ENCODE data around the gene IMMP2L.
A peak's percentile ranks its signal among the peaks of the same experiment; 100 is the strongest.
"Not testable (repeated sequence)": the region's sequence is repeated elsewhere in the genome, so short reads cannot be mapped to it uniquely, and the experiment has no call there.

The IMMP2L gene

GRCh38 chr7:111459065-111459756 lies 103.1 kb downstream of the IMMP2L start:
- no peak for DNase-seq (ENCODE audit: low read depth)

GRCh38 chr7:111450705-111451104 lies 111.6 kb downstream of the IMMP2L start:
- DNase-seq (ENCODE audit: low read depth) = not testable (repeated sequence)

- DNase-seq (ENCODE audit: low read depth) = not testable (repeated sequence)
Measured at GRCh38 chr7:111447502-111447901, 114.8 kb downstream of the IMMP2L start.

GRCh38 chr7:111439977-111440376 lies 122.3 kb downstream of the IMMP2L start:
- peak; percentile 21 for DNase-seq (ENCODE audit: low read depth)

GRCh38 chr7:111438369-111439289 lies 123.7 kb downstream of the IMMP2L start:
- DNase-seq (ENCODE audit: low read depth) = peak; percentile 87

GRCh38 chr7:111437736-111438135 lies 124.6 kb downstream of the IMMP2L start:
- DNase-seq (ENCODE audit: low read depth) = peak; percentile 29

GRCh38 chr7:111436608-111437007 lies 125.7 kb downstream of the IMMP2L start:
- DNase-seq (ENCODE audit: low read depth) = no peak

GRCh38 chr7:111433426-111433825 lies 128.9 kb downstream of the IMMP2L start:
- DNase-seq (ENCODE audit: low read depth) = no peak

- peak; percentile 63 for DNase-seq (ENCODE audit: low read depth)
Measured at GRCh38 chr7:111429781-111430180, 132.5 kb downstream of the IMMP2L start.

- peak; percentile 58 for DNase-seq (ENCODE audit: low read depth)
Measured at GRCh38 chr7:111424768-111425167, 137.5 kb downstream of the IMMP2L start.

GRCh38 chr7:111414374-111414773 lies 147.9 kb downstream of the IMMP2L start:
- DNase-seq (ENCODE audit: low read depth) = no peak

GRCh38 chr7:111413739-111414138 lies 148.6 kb downstream of the IMMP2L start:
- no peak for DNase-seq (ENCODE audit: low read depth)

- DNase-seq (ENCODE audit: low read depth) = no peak
Measured at GRCh38 chr7:111410899-111411298, 151.4 kb downstream of the IMMP2L start.

- DNase-seq (ENCODE audit: low read depth) = peak; percentile 70
Measured at GRCh38 chr7:111409714-111410422, 152.4 kb downstream of the IMMP2L start.

GRCh38 chr7:111408724-111409123 lies 153.6 kb downstream of the IMMP2L start:
- DNase-seq (ENCODE audit: low read depth) = no peak

- DNase-seq (ENCODE audit: low read depth) = no peak
Measured at GRCh38 chr7:111407258-111407657, 155.0 kb downstream of the IMMP2L start.

GRCh38 chr7:111405621-111406020 lies 156.7 kb downstream of the IMMP2L start:
- DNase-seq (ENCODE audit: low read depth) = no peak

- peak; percentile 25 for DNase-seq (ENCODE audit: low read depth)
Measured at GRCh38 chr7:111401516-111401915, 160.8 kb downstream of the IMMP2L start.

GRCh38 chr7:111400088-111400487 lies 162.2 kb downstream of the IMMP2L start:
- no peak for DNase-seq (ENCODE audit: low read depth)

- no peak for DNase-seq (ENCODE audit: low read depth)
Measured at GRCh38 chr7:111394891-111395290, 167.4 kb downstream of the IMMP2L start.

GRCh38 chr7:111393011-111393754 lies 169.1 kb downstream of the IMMP2L start:
- DNase-seq (ENCODE audit: low read depth) = peak; percentile 40

- no peak for DNase-seq (ENCODE audit: low read depth)
Measured at GRCh38 chr7:111392294-111392693, 170.0 kb downstream of the IMMP2L start.
